SKM-1 treated with dmso at 0.1 percent for 144 hours (cell line): Measurements from ENCODE around the gene LRRC27.

ENCODE experiments used
- DNase-seq: peaks from one replicate; lab custom pipeline; 2025; ENCODE audit not compliant: unreplicated experiment; lab: John Stamatoyannopoulos, UW

LRRC27 gene

GRCh38 chr10:132387764-132388210 is 55.8 kb downstream of the LRRC27 start:
- peak; percentile 64 for DNase-seq

GRCh38 chr10:132388891-132389432 is 57.0 kb downstream of the LRRC27 start:
- no peak for DNase-seq

DNA sequence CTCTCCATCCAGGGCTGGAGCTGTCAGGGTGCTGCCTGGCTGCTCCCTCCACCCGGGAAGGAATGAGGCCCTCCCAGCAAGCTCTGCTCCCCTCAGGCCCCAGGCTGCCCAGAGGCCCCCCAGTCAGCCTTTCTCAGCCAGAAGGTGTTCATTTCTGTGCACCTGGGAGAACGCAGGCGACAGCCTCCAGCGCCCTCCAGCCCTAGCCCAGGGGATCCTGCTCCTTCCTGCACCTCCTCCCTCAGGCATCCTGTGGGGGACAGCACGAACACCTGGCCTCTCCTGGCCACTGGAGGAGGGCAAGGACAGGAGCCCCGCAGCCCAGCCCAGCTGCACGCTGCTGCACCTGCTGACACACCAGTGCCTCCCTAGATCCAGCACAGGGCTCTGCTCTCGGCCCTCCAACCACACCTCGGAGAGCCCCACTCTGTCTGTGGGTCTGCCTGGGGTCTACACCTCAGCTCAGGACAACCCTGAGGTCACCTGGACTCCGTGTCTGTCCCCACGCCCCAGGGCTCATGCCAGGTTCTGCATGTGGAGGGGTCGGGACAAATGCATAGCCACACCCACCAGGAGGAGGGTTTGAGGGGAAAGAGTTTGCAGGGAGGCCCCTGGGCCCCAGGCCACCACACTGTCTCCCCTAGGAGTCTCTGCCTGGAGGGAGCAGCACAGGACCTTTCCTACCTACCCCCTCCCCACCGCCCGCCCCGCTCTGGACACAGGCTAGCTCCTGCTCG is 57.6 kb downstream of the LRRC27 start:
- no peak for DNase-seq

- DNase-seq: no peak
Measured at GRCh38 chr10:132390170-132390920, 58.4 kb downstream of the LRRC27 start.

- no peak for DNase-seq
Measured at GRCh38 chr10:132390921-132391675, 59.1 kb downstream of the LRRC27 start.

GRCh38 chr10:132391676-132392020 is 59.7 kb downstream of the LRRC27 start:
- no peak for DNase-seq

DNA sequence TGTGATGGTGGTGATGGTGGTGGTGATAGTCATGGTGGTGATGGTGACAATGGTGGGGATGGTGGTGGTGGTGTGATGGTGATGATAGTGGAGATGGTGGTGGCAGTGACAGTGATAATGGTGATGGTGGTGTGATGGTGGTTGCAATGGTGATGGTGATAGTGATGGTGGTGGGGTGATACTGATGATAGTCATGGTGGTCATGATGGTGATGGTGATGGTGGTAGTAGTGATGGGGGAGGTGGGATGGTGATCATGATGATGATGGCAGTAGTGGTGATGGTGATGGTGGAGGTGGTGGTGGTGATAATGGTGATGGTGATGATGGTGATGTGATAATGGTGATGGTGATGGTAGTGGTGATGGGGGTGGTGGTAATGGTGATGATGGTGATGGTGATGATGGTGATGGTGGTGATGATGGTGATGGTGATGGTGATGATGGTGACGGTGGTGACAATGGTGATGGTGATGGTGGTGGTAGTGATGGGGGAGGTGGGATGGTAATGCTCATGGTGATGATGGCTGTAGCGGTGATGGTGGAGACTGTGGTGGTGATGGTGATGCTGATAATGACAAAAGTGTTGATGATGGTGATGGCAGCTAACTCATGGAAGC is 60.3 kb downstream of the LRRC27 start:
- no peak for DNase-seq

GRCh38 chr10:132392811-132393694 is 61.1 kb downstream of the LRRC27 start:
- no peak for DNase-seq

DNA sequence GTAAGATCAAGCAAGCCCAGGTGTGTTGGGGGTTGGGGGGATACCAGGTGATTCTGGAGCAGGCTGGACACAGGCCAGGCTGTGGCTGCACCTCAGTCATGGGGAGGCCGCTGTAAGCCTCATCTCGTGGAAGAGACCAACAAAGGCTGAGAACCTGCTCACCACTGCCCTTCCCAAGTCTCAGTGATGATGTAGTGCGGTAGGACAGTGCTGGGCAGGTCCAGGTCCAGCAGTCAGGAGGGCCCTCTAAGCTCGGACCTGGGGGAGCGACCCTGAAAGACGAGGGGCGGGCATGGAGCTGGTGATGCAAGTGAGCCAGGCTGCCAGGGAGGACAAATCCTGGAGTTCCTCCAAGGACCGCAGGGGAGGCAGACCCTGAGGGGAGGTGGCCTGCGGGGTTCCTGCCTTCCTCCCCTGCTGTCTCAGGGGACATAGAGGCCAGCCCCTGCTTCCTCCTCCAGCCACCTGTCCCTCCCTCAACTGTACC is 61.7 kb downstream of the LRRC27 start:
- DNase-seq: no peak

GRCh38 chr10:132394201-132394811 is 62.3 kb downstream of the LRRC27 start:
- no peak for DNase-seq

- no peak for DNase-seq
Measured at GRCh38 chr10:132394936-132395703, 63.1 kb downstream of the LRRC27 start.

GRCh38 chr10:132395704-132396493 is 63.9 kb downstream of the LRRC27 start:
- DNase-seq: no peak

DNA sequence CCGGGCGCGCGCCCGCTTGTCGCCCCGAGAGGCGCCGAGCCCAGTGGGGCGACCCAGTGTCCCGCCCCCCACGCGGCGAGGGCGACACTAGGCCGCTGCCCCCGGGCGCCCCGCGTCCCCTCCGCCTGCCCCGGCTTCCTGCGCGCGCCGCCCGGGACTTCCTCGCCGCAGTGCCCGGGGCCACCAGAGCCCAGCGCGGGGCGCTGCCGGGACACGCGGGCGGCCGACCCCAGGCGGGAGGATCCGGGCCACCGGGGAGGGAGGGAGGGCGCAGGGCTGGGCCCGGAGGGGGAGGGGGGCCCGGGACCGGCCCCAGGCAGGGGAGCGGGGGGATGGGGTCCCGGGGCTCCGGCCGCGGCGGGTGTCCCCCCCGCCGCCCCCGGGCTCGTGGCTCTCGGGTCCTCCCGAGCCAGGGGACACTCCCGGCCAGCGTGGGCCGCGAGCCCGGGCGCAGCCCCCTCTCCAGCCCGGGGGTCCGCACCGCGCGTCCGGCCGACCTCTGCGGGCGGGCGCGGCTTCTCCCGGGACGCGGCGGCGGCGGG is 64.6 kb downstream of the LRRC27 start:
- DNase-seq: no peak

DNA sequence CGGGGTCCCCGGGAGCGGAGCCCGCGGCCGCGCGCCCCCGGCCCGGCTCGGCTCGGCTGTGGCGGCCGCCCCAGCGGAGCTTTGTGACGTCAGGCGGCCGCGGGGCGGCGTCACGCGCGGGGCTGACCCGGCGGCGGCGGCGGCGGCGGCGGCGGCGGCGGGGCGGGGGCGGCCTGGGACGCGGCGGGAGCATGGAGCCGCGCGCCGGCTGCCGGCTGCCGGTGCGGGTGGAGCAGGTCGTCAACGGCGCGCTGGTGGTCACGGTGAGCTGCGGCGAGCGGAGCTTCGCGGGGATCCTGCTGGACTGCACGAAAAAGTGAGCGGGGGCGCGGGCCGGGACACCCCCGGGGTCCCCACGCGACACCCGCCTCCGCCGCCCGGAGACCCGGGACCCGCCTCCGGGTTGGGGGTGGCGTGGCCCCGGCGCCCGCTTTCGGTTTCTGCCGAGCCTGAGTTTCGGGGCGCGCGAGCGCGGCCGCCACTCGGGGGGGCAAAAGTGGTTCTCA is 65.1 kb downstream of the LRRC27 start, which contains the start of gene PWWP2B:
TSS of gene PWWP2B (plus strand) at position 165 of the 506 bp plus-strand sequence. CDS start at position 192, 27 bp downstream.
- no peak for DNase-seq

DNA sequence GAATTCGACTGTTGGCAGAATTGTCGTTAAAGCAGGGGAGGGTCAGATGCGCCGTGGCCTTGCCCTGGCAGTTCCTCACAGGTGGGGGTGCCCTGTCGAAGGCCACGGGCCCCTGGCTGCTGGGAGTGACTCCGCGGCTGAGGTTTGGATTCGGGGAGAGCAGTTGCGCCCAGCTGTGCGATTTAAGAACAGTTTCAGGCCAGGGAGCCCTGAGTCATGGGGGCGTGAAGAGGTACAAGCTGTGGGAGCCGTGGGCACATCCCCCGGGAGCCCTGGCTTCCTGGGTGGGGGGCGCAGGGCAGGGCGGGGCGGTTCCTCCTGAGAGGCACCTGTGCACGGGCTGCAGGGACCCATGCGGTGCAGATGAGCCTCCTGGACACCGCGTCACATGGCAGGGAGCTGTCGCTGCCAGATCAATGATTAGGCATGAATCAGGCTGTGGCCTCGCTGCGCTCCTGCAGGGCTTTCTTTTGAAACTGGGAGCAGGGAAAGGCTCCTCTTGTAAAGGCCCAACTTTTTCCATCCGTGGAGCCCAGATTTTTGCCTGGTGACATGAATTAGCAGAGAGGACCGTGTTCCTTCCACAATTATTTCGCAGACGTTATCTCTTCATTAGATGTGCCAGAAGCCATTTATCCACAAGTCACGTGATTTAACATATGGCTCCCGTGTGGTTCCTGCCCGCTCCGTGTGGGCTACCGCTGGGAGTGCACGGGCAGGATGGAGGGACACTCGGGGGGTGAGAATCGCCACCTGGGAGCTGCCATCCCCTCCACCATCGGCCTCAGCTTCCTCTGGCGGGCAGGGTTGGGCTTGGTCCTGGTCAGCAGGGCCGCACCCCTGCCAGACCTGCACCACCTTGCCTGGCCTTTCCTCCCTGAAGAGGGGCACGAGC is 65.9 kb downstream of the LRRC27 start:
- DNase-seq: no peak

- no peak for DNase-seq
Measured at GRCh38 chr10:132398566-132398991, 66.6 kb downstream of the LRRC27 start.
